Epithelial cell of prostate (primary cell): ENCODE results near the gene TOP2B.

Experiments
- DNase-seq: peaks from one replicate; pipeline ENCODE4 v3.0.0-alpha.2; 2011; ENCODE audit warnings: low read depth, low spot score
- H3K27ac ChIP-seq: fragments of 450-650 bp; 2 replicates; pipeline ENCODE4 v1.5.1; 2017; ENCODE audit warnings: mild to moderate bottlenecking

The TOP2B gene

GRCh38 chr3:25678581-25678980, 13.9 kb upstream of the TOP2B start:
- no peak for DNase-seq
- H3K27ac ChIP-seq = no peak overlapping the region

- no peak overlapping the region for H3K27ac ChIP-seq
- no peak for DNase-seq
These were observed 12.4 kb upstream of the TOP2B start for GRCh38 chr3:25677121-25677520.

- no peak overlapping the region for H3K27ac ChIP-seq
- no peak for DNase-seq
These were observed 10.0 kb upstream of the TOP2B start for GRCh38 chr3:25674670-25675069.

- H3K27ac ChIP-seq = no peak overlapping the region
- DNase-seq = no peak
These were observed 9.1 kb upstream of the TOP2B start for GRCh38 chr3:25673738-25674298.

GRCh38 chr3:25665315-25666280, 891 bp upstream of the TOP2B start:
- peak overlapping the region; percentile 82 for H3K27ac ChIP-seq
- no peak for DNase-seq

GRCh38 chr3:25663869-25664811, 567 bp downstream of the TOP2B start:
- peak overlapping the region; percentile 82 for H3K27ac ChIP-seq
- DNase-seq = no peak

- H3K27ac ChIP-seq = peak overlapping the region; percentile 82
- no peak for DNase-seq
These were observed 1.3 kb downstream of the TOP2B start for GRCh38 chr3:25663347-25663868.

- no peak for DNase-seq
- H3K27ac ChIP-seq = peak overlapping the region; percentile 82
These were observed 1.9 kb downstream of the TOP2B start for GRCh38 chr3:25662736-25663320.

GRCh38 chr3:25661694-25662437, 2.8 kb downstream of the TOP2B start:
- no peak overlapping the region for H3K27ac ChIP-seq
- no peak for DNase-seq

- no peak for DNase-seq
- no peak overlapping the region for H3K27ac ChIP-seq
These were observed 5.9 kb downstream of the TOP2B start for GRCh38 chr3:25658836-25659235.

GRCh38 chr3:25657293-25657692, 7.4 kb downstream of the TOP2B start:
- DNase-seq = no peak
- H3K27ac ChIP-seq = no peak overlapping the region

GRCh38 chr3:25655659-25656058, 9.0 kb downstream of the TOP2B start:
- H3K27ac ChIP-seq = no peak overlapping the region
- no peak for DNase-seq

GRCh38 chr3:25654576-25654975, 10.1 kb downstream of the TOP2B start:
- DNase-seq = no peak
- no peak overlapping the region for H3K27ac ChIP-seq

- H3K27ac ChIP-seq = no peak overlapping the region
- no peak for DNase-seq
These were observed 11.4 kb downstream of the TOP2B start for GRCh38 chr3:25653322-25653721.

- H3K27ac ChIP-seq = no peak overlapping the region
- no peak for DNase-seq
These were observed 11.8 kb downstream of the TOP2B start for GRCh38 chr3:25652921-25653320.

GRCh38 chr3:25648925-25649830, 15.5 kb downstream of the TOP2B start:
- no peak for DNase-seq
- H3K27ac ChIP-seq = no peak overlapping the region

GRCh38 chr3:25648107-25648535, 16.6 kb downstream of the TOP2B start:
- H3K27ac ChIP-seq = no peak overlapping the region
- DNase-seq = peak; percentile 12

GRCh38 chr3:25635038-25635437, 29.7 kb downstream of the TOP2B start:
- DNase-seq = no peak
- H3K27ac ChIP-seq = no peak overlapping the region
